22Rv1 (cell line): ENCODE data around the gene RPS6KC1.

Experiments
- H3K27ac ChIP-seq: fragments of 450-650 bp; 2 replicates; pipeline ENCODE4 v1.5.1; 2017
- ZFX ChIP-seq: fragments of 450-650 bp; IDR thresholded peaks from 2 replicates; pipeline ENCODE4 v1.6.1; 2017; ENCODE audit warnings: antibody characterized with exemption, borderline replicate concordance
- TF ChIP-seq, protein P1 (sequence below): fragments of 450-650 bp; IDR thresholded peaks from 2 replicates; pipeline ENCODE4 v1.5.1; 2017; ENCODE audit warnings: mild to moderate bottlenecking

RPS6KC1 gene

DNA sequence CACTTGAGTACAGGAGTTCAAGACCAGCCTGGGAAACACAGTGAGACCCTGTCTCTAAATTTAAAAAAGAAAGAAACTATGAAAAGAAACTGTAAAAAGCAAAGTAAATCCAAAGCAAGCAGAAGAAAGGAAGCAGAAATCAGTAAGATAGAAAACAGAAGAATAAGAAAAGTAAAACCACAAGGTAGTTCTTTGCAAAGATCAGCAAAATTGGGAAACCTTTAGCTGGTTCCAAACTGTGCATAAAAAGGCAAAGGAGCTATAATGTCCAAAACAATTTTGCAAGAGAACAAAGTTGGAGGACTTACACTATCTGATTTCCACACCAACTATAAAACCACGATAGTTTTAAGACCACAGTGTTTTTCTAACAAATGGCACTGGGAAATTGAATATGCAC, 218.8 kb downstream of the RPS6KC1 start:
- TF ChIP-seq, protein P1, sequence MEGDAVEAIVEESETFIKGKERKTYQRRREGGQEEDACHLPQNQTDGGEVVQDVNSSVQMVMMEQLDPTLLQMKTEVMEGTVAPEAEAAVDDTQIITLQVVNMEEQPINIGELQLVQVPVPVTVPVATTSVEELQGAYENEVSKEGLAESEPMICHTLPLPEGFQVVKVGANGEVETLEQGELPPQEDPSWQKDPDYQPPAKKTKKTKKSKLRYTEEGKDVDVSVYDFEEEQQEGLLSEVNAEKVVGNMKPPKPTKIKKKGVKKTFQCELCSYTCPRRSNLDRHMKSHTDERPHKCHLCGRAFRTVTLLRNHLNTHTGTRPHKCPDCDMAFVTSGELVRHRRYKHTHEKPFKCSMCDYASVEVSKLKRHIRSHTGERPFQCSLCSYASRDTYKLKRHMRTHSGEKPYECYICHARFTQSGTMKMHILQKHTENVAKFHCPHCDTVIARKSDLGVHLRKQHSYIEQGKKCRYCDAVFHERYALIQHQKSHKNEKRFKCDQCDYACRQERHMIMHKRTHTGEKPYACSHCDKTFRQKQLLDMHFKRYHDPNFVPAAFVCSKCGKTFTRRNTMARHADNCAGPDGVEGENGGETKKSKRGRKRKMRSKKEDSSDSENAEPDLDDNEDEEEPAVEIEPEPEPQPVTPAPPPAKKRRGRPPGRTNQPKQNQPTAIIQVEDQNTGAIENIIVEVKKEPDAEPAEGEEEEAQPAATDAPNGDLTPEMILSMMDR: no peak
- TF ChIP-seq ZFX: no peak
- H3K27ac ChIP-seq: no peak overlapping the region

DNA sequence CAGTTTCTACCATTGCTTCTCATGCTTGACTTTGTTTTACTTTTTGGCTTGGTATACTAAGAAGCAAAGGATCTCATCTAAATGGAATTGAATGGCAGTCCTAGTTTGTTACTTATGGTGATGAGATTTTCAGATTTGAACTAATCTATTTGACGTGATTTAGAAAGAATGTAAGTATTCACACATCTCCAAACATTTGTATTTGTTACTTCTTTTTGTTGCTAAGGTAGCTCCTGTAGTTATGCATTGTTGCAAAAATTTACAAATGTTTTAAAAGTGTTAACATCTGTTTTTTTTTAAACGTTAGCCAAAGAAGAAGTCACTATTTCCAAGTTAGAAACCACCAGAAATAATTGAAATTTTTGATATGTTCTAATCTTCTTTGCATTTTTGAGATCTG, 222.5 kb downstream of the RPS6KC1 start:
- H3K27ac ChIP-seq: no peak overlapping the region
- TF ChIP-seq, protein P1: no peak
- TF ChIP-seq ZFX: no peak

DNA sequence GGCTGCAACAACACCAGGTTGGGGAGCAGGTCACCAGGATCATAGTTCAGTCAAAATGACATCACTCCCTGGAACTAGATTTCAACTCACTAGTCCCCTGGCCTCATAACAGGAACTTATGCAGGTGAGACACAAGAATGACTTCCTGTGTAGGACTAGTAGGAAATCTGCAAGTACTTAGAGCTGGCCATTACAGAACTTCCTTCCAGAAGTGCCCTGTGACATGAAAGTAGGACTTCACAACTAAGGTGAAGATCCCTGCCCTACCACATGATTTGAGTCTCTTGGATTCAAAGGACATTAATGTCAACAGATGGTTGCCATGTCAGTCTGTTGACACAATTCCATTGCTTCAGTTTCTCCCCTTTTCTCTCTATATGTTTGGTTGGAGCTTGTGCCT, 223.1 kb downstream of the RPS6KC1 start:
- H3K27ac ChIP-seq: no peak overlapping the region
- TF ChIP-seq, protein P1: no peak
- TF ChIP-seq ZFX: no peak

DNA sequence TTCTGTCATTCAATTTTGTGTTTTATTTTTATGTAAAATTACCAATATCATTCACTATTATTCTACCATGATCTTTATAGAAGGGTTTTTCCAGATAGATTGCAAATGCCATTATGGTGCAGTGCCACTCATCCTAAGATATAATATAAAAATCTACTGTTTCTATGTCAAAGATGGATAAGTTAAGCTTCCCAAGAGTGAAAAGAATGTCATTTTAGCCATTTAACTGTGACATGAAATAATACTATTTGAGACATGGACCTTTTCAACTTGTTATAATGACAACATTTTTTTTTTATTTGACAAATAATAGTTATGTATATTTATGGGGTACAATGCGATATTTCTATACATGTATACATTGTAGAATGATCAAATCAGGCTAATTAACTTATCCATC, 224.3 kb downstream of the RPS6KC1 start:
- H3K27ac ChIP-seq: no peak overlapping the region
- TF ChIP-seq, protein P1: no peak
- no peak for TF ChIP-seq ZFX

DNA sequence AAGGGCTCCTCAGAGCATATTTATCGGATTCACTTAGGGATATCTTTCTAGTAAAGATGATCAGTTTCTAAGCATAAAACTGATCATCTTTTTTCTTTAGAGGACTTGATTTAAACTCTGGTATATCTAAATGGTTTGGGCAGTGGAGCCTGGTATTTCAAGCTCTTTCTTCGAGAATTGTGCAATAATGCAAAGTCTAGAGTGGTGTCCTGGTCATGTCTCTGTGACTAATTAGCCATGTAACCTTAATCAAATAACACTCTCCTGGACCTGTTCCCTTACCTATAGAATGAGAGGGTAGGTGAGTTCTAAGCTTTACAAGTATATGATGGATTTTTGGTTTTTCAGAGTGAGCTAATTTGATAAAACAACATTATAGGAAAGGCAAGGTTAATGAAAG, 225.2 kb downstream of the RPS6KC1 start:
- H3K27ac ChIP-seq: no peak overlapping the region
- TF ChIP-seq ZFX: no peak

DNA sequence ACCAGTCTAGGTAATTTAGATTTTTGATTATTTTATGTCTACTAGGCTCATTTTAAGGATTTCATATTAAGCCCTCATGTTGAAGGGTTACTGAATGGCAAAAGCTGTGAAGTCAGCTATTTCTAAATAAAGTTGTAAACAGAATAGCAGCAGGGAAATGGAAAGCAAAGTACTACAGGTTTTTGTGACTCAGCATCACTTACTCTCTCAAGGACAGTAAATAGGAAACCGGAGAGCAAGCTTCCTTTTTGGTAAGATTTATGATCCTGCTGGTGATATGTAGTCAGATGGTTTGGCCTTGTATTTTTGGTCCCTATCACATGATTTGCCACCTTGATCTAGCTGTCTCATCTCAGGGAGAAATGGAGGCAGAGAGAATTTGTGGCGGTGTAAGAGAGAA, 226.0 kb downstream of the RPS6KC1 start:
- H3K27ac ChIP-seq: no peak overlapping the region
- TF ChIP-seq, protein P1: no peak
- no peak for TF ChIP-seq ZFX

DNA sequence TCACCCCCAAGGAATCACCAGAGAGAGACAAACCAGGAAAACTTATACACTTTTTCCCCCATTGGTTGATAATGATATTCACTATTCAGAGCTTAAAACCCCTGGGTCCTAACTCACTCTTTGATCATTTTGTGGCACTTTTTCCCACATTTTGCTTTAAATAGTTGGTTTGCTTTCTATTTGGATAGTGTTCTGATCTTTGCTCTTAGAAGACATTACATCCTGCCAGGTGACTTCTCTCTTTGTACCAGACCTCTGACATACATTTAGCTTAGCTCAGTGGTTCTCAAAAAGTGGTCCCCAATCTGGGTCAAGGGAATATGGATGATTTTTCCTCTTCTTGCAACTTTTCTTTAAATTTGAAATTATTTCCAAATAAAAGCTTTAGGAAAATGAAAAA, 228.4 kb downstream of the RPS6KC1 start:
- TF ChIP-seq ZFX: no peak
- TF ChIP-seq, protein P1: no peak
- no peak overlapping the region for H3K27ac ChIP-seq

DNA sequence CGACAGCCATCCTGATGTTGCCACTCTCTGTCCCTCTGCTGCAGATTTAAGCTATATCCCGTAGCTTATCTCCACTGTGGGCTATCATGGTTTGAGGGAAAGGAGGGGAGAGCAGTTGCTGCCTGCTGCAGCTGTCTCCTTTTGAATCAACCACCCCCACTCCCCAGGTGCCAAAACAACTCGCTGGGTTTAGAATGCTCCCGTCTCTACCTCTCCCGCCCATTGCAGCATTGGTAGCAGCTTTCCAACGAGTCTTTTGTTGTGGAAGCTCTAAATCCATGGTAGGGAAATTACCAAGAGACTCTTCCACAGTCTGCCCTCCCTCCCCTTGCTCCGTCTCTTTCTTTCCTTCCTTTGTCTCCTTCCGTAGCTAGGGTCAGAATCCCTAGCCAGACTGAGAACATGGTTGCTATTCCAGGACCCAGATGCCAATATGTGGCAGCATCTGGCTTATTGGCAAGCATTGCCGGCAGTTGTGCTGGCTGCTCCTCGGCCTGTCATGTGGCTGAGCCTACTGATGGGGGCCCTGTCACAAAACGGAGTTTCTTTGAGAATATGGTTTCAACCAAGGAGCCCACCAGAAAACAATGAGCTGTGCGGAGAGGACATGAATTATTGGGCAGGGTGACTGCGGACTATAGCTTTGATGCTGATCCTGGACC, 230.7 kb downstream of the RPS6KC1 start:
- TF ChIP-seq ZFX: no peak
- TF ChIP-seq, protein P1: no peak
- H3K27ac ChIP-seq: no peak overlapping the region
